NOMO-1 (cell line): Measurements from ENCODE around the gene FBLN2.

Experiments
- DNase-seq, 2 experiments: peaks; one replicate each; lab custom pipeline; 2025; ENCODE audit not compliant: unreplicated experiment in 2 of 2; lab: John Stamatoyannopoulos, UW

The FBLN2 gene

GRCh38 chr3:13564751-13565560 is 16.0 kb downstream of the FBLN2 start:
- no peak for DNase-seq

GRCh38 chr3:13565581-13566452 is 16.9 kb downstream of the FBLN2 start:
- DNase-seq: no peak

GRCh38 chr3:13566453-13566748 is 17.5 kb downstream of the FBLN2 start:
- DNase-seq: no peak

DNA sequence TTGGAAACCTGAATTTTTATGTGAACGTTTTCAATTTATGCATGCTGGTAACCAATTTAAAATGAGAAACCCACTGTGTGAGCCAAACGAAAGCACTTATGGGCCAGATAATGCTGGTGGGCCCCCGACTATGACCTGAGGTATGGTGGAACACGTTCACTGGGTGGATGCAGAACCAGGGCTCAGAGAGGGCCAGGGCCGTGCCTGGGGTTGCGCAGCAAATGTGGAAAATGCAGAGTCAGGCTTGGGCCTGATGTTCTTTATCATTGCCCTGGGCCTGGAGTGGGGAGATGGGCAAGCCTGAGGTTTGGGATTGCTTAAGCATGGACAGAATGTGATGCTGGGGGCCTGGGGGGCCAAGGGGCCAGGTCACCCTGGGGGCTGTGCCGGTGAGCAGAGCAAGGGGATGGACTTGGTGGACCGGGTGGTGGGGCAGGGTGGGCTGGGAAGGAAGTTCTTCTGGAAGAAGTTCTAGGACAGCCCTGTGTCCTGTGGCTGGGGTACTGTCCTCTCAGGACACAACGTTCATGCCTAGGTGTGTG is 17.9 kb downstream of the FBLN2 start:
- no peak for DNase-seq

DNA sequence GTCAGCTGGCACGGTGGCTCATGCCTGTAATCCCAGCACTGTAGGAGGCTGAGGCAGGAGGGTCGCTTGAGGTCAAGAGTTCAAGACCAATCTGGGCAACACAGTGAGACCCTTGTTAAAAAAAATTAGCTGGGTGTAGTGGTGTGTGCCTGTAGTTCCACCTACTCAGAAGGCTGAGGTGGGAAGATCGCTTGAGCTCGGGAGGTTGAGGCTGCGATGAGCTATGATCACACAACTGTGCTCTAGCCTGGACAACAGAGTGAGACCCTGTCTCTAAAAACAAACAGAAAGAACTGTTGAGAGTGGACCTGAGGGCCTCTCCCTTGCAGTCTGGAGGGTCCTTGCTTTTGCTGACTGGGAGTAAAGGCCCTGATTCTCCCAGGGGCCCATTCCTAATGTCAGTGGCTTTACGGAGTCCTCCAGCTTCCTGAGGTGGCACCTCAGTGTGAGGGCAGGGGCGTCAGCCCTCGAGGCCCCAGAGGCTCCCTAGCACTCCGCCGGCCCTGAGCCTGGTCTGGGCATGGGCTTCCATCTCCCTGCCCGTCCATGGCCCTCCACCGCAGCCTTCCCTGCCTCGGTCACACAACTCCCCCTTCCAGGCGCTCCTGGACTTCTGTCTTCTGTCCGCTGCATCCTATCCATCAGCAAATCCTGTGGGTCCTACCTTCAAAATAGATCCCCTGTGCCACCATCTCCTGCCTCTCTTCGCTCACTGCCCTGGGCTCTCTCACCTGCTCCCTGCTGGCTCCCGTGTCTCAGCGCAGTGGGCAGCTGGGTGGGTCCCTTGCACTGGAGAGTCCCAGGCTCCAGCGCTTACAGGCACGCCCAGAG is 19.0 kb downstream of the FBLN2 start:
- DNase-seq: no peak

- no peak for DNase-seq
Measured at GRCh38 chr3:13568515-13569028, 19.6 kb downstream of the FBLN2 start.

- DNase-seq: no peak
Measured at GRCh38 chr3:13569201-13569600, 20.3 kb downstream of the FBLN2 start.

DNA sequence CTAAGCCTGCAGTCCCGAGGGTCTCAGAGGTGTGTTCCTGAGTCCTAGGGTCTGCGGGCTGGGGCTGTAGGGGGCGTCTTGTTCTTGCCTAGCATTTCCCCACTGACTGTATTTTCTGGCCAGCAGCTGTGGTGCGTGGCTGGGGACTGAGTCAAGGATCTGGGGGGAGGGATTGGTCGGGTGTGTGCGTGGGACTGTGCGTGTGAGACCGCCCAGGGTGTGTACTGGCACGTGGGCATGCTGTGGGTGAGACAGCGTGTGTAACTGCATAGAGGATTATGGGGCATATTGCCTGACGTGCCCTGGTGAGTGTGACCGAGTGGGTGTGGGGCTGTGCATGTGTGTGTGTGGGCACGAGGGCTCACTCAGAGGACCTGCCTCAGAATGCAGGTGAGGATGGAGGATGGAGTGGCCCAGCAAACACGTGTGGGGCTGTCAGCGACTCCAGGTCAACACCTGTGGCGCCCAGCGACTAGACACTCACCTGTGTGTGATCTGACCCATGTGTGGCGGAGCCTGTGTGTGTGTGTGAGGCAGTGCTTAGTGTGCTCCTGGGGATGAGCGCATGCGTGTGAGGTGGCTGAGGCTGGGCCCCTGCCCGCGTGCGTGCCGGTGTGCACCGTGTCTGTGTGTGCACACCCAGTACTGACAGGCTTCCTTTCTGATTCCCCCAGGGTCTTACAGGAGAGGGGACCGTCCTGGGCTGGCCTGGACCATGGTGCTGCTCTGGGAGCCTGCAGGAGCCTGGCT is 20.9 kb downstream of the FBLN2 start:
- DNase-seq: no peak

DNA sequence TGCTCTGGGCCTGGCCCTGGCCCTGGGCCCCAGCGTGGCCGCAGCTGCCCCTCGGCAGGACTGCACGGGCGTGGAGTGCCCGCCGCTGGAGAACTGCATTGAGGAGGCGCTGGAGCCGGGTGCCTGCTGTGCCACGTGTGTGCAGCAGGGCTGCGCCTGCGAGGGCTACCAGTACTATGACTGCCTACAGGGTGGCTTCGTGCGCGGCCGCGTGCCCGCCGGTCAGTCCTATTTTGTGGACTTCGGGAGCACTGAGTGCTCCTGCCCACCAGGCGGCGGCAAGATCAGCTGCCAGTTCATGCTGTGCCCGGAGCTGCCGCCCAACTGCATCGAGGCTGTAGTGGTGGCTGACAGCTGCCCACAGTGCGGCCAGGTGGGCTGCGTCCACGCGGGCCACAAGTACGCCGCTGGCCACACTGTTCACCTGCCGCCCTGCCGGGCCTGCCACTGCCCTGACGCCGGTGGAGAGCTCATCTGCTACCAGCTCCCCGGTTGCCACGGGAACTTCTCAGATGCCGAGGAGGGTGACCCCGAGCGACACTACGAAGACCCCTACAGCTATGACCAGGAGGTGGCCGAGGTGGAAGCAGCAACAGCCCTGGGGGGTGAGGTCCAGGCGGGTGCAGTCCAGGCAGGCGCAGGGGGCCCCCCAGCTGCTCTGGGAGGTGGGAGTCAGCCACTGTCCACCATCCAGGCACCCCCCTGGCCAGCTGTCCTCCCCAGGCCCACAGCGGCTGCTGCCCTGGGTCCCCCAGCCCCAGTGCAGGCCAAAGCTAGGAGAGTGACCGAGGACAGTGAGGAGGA is 21.7 kb downstream of the FBLN2 start:
- DNase-seq: no peak

GRCh38 chr3:13571264-13571663 is 22.3 kb downstream of the FBLN2 start:
- no peak for DNase-seq

DNA sequence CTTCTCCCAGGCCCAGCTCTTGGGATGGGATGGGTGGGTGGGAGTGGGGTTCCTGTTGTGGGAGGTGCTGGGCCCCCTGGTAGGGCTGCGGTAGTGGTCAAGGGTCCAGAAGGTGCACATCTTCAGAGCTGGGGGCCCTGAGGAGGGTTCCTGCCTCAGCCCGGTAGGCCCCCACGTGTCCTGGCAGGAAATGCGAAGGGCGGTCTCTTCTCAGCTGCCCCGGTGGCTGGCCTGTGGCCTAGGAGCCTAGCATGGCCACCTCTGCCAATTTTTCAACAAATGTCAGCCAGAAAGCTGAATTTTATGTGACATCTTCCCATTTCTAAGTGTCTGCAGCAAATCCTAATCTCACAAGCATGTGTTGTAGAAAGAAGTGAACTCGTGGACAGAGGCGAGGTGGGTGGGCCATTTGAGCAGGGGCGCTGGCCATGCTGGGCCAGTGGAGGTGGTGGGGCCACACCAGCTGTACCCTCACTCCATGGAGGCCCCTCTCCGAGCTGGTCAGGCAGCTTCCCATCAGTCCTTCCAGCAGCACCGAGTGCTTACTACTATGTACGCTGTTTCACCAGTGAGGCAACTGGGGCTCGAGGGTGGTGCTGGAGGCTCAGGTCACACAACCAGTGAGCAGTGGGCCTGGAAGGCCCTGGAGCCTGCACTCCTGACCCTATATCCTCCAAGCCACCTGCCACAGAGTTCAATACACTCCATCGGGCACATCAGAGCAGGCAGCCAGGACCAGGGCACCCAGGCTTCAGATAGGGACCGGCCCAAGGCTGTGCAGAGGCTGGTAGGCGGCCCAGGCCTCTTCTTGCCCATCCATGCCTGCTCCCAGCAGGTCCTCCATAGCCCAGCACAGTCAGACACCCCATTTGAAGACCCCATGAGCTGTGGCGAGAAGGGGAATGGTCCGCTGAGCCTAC is 23.2 kb downstream of the FBLN2 start:
- no peak for DNase-seq

DNA sequence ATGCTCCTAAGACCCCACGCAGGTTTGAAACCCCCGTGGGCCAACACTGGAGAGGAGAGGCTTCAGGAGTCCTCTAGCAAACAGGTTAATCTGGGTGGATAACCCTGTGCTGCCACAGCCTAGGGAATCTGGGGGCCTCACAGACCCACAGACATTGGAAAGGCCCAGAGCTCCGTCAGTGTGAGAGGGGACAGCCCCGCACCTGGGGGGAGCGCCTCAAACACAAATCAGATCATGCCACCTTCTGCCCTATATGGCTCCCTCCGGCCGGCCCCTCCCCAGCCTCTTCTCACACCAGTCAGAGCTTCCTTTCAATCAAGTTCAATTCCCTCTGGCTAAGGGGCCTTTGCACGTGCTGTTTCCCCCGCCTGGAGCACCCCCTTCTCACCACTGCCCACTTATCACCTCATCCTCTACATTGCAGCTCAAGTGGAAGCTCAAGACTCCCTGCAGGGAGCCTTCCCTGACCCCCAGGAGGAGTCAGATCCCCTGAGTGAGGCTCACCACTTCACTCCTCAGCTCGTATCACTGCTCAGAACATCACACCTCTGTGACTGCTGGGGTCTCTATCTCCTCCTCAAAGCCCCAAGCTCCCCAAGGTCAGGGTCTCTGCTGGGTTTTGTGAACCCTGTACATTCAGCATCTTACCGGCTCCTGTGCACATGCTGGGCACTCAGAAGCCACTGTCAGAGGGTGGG is 24.1 kb downstream of the FBLN2 start:
- no peak for DNase-seq

- no peak for DNase-seq
Measured at GRCh38 chr3:13574083-13574797, 25.3 kb downstream of the FBLN2 start.

GRCh38 chr3:13574798-13575451 is 26.0 kb downstream of the FBLN2 start:
- DNase-seq: no peak

DNA sequence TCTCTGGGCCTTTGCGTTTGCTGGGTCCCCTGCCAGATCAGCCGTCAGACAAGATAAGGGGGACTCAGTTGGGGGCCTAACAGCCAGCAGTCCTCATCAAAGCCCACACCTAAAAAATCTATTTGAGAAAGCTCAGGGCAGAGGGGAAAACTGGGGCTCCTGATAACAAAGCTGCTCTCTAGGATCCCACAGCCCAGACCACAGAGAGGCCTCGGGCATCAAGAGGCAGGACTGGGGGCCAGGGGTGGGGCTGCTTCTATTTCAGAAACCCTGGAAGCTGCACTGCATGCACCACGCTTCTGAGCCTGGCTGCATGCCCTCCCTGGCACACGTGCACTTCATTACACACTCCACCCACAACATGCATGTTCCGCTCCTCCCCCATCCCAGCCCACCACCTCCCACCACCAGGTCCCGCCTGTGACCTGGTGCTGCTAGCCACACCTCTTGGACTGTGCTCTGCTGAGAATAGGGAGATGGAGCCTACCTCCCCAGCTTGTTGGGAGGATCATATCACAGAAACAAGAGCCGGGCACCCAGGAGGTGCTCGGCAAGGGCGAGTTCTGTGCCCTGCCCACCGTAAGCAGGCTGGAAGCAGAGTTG is 26.6 kb downstream of the FBLN2 start:
- no peak for DNase-seq
